AG20443 (cell line): ENCODE results near the gene ASCC3.
A peak's percentile ranks its signal among the peaks of the same experiment; 100 is the strongest.

Experiments
- DNase-seq: peaks from one replicate; pipeline ENCODE4 v3.0.0; 2012; ENCODE audit warnings: low spot score, mixed read lengths

ASCC3 gene

GRCh38 chr6:100592929-100593328 is 288.2 kb downstream of the ASCC3 start:
- no peak for DNase-seq

GRCh38 chr6:100577425-100577824 is 303.7 kb downstream of the ASCC3 start:
- no peak for DNase-seq

GRCh38 chr6:100575921-100576320 is 305.2 kb downstream of the ASCC3 start:
- no peak for DNase-seq

- no peak for DNase-seq
Measured at GRCh38 chr6:100574836-100575235, 306.3 kb downstream of the ASCC3 start.

GRCh38 chr6:100573166-100573565 is 308.0 kb downstream of the ASCC3 start:
- DNase-seq: peak; percentile 42

- no peak for DNase-seq
Measured at GRCh38 chr6:100568255-100568654, 312.9 kb downstream of the ASCC3 start.

GRCh38 chr6:100566563-100566962 is 314.6 kb downstream of the ASCC3 start:
- DNase-seq: no peak

- no peak for DNase-seq
Measured at GRCh38 chr6:100565439-100566104, 315.6 kb downstream of the ASCC3 start.

- DNase-seq: no peak
Measured at GRCh38 chr6:100559859-100560258, 321.3 kb downstream of the ASCC3 start.

- DNase-seq: no peak
Measured at GRCh38 chr6:100554228-100554627, 326.9 kb downstream of the ASCC3 start.

GRCh38 chr6:100553243-100553642 is 327.9 kb downstream of the ASCC3 start:
- no peak for DNase-seq

- DNase-seq: peak; percentile 10
Measured at GRCh38 chr6:100549406-100550167, 331.5 kb downstream of the ASCC3 start.

GRCh38 chr6:100538086-100538485 is 343.0 kb downstream of the ASCC3 start:
- DNase-seq: no peak

GRCh38 chr6:100518588-100518987 is 362.5 kb downstream of the ASCC3 start:
- DNase-seq: no peak

- no peak for DNase-seq
Measured at GRCh38 chr6:100517633-100518032, 363.5 kb downstream of the ASCC3 start.

GRCh38 chr6:100517106-100517505 is 364.0 kb downstream of the ASCC3 start:
- no peak for DNase-seq

- no peak for DNase-seq
Measured at GRCh38 chr6:100514660-100515059, 366.5 kb downstream of the ASCC3 start.

- peak; percentile 22 for DNase-seq
Measured at GRCh38 chr6:100512203-100512862, 368.8 kb downstream of the ASCC3 start.

- no peak for DNase-seq
Measured at GRCh38 chr6:100509101-100509500, 372.0 kb downstream of the ASCC3 start.

- no peak for DNase-seq
Measured at GRCh38 chr6:100506651-100507050, 374.5 kb downstream of the ASCC3 start.

- DNase-seq: peak; percentile 74
Measured at GRCh38 chr6:100504786-100505737, 376.1 kb downstream of the ASCC3 start.
